Neuronal stem cell (in vitro differentiated cells): ENCODE measurements around the gene TSSC4.

Experiments
- DNase-seq: peaks from one replicate; pipeline ENCODE4 v3.0.0-alpha.2; 2013; ENCODE audit warnings: low spot score
- H2AFZ ChIP-seq: one replicate; pipeline ENCODE4 v1.6.1; 2013; ENCODE audit warnings: mild to moderate bottlenecking, low read length, inconsistent platforms
- H2AK5ac ChIP-seq: 2 replicates; pipeline ENCODE4 v1.6.1; 2013; ENCODE audit warnings: low read depth, mild to moderate bottlenecking, inconsistent platforms, low read length, moderate library complexity, mixed read lengths
- H2BK120ac ChIP-seq: 2 replicates; pipeline ENCODE4 v1.6.1; 2013; ENCODE audit warnings: low read depth, mild to moderate bottlenecking, inconsistent platforms, low read length, moderate library complexity, mixed read lengths
- H2BK12ac ChIP-seq: one replicate; pipeline ENCODE4 v1.6.1; 2013; ENCODE audit warnings: low read length, inconsistent platforms
- H2BK15ac ChIP-seq: 2 replicates; pipeline ENCODE4 v1.6.1; 2013; ENCODE audit warnings: mild to moderate bottlenecking, low read length, inconsistent platforms, mixed read lengths
- H2BK5ac ChIP-seq: one replicate; pipeline ENCODE4 v1.6.1; 2013; ENCODE audit warnings: inconsistent platforms, mild to moderate bottlenecking, low read length, moderate library complexity
- H3K14ac ChIP-seq: one replicate; pipeline ENCODE4 v1.6.1; 2013; ENCODE audit warnings: low read length, inconsistent platforms
- H3K18ac ChIP-seq: 2 replicates; pipeline ENCODE4 v1.6.1; 2013; ENCODE audit warnings: low read length, inconsistent platforms
- H3K23ac ChIP-seq: 2 replicates; pipeline ENCODE4 v1.6.1; 2013; ENCODE audit warnings: low read depth, mild to moderate bottlenecking, mixed read lengths, low read length, inconsistent platforms; ENCODE audit not compliant: poor library complexity
- H3K27ac ChIP-seq: replicated peaks from 3 replicates; pipeline ENCODE4 v1.5.1; 2013; ENCODE audit warnings: low read length, inconsistent platforms
- H3K27me3 ChIP-seq, 3 experiments: 2 replicates each; pipeline ENCODE4 v1.6.1; 2013; ENCODE audit warnings: low read length in 3 of 3, mild to moderate bottlenecking in 2 of 3, inconsistent platforms in 1 of 3, low read depth in 1 of 3, mixed read lengths in 1 of 3, moderate library complexity in 1 of 3; ENCODE audit not compliant: control insufficient read depth in 3 of 3, insufficient read depth in 3 of 3
- H3K36me3 ChIP-seq, 2 donors: replicated peaks in 1 of 2; 2 replicates each; pipeline ENCODE4 v1.6.1; 2013; ENCODE audit warnings: low read length in 2 of 2; ENCODE audit not compliant: control insufficient read depth in 2 of 2, insufficient read depth in 2 of 2
- H3K4ac ChIP-seq: 2 replicates; pipeline ENCODE4 v1.6.1; 2013; ENCODE audit warnings: inconsistent platforms, mild to moderate bottlenecking, low read length, moderate library complexity
- H3K4me1 ChIP-seq, 2 donors: 1 replicate in 1 of 2; 2 replicates in 1 of 2; pipeline ENCODE4 v1.6.1; 2013; ENCODE audit warnings: low read length in 2 of 2, low read depth in 1 of 2; ENCODE audit not compliant: control insufficient read depth in 2 of 2, insufficient read depth in 1 of 2
- H3K4me2 ChIP-seq: one replicate; pipeline ENCODE4 v1.6.1; 2013; ENCODE audit warnings: mild to moderate bottlenecking, low read length, inconsistent platforms; ENCODE audit not compliant: insufficient read depth, poor library complexity, severe bottlenecking
- H3K4me3 ChIP-seq, 2 donors: 2 replicates each; pipeline ENCODE4 v1.5.1; 2013; ENCODE audit warnings: low read length in 2 of 2, mild to moderate bottlenecking in 2 of 2, inconsistent platforms in 1 of 2, moderate library complexity in 1 of 2
- H3K79me1 ChIP-seq: one replicate; pipeline ENCODE4 v1.6.1; 2013; ENCODE audit warnings: low read depth, mild to moderate bottlenecking, inconsistent platforms, low read length, moderate library complexity
- H3K9ac ChIP-seq: one replicate; pipeline ENCODE4 v1.6.1; 2013; ENCODE audit warnings: mild to moderate bottlenecking, low read depth, low read length, inconsistent platforms; ENCODE audit not compliant: poor library complexity
- H3K9me3 ChIP-seq, 2 donors: replicated peaks in 1 of 2; 2 replicates each; pipeline versions ENCODE3 to v1.6.1; 2013; ENCODE audit warnings: low read length in 2 of 2, mild to moderate bottlenecking in 2 of 2, inconsistent platforms in 1 of 2, low read depth in 1 of 2, mixed read lengths in 1 of 2, moderate library complexity in 1 of 2; ENCODE audit not compliant: control insufficient read depth in 2 of 2, insufficient read depth in 1 of 2
- H4K8ac ChIP-seq: one replicate; pipeline ENCODE4 v1.6.1; 2013; ENCODE audit warnings: low read depth, mild to moderate bottlenecking, inconsistent platforms, low read length, moderate library complexity
- H4K91ac ChIP-seq: one replicate; pipeline ENCODE4 v1.6.1; 2013; ENCODE audit warnings: low read length, low read depth, mild to moderate bottlenecking, inconsistent platforms; ENCODE audit not compliant: poor library complexity
- WGBS, 2 donors: extraction: QIAGEN DNeasy Blood & Tissue Kit; methylation state at CpG; one replicate each; pipeline ENCODE4 v1.1.7; 2013; ENCODE audit warnings: missing lambda C conversion rate in 2 of 2, mixed read lengths in 1 of 2; ENCODE audit not compliant: insufficient read length in 2 of 2, insufficient replicate concordance in 1 of 2; ENCODE audit errors: extremely low coverage in 2 of 2; 5-methylcytosine and 5-hydroxymethylcytosine counted together

TSSC4 gene

GRCh38 chr11:2447253-2447950 is 46.9 kb downstream of the TSSC4 start:
- no peak overlapping the region for H2BK15ac ChIP-seq
- H3K27ac ChIP-seq: no peak overlapping the region
- no peak overlapping the region for H3K4ac ChIP-seq
- no peaks in the 10 kb centered on the region for H3K79me1 ChIP-seq
- no peak for DNase-seq
- H3K14ac ChIP-seq: peak overlapping the region; percentile 8
- H3K18ac ChIP-seq: no peak overlapping the region
- H2BK12ac ChIP-seq: no peak overlapping the region
- peaks cover 0 to 2% of the 10 kb centered on the region in 2 donors for H3K4me1 ChIP-seq
- H3K9ac ChIP-seq: peak overlapping the region; percentile 60
- peak overlapping the region; percentile 68 for H2AK5ac ChIP-seq
- WGBS, 2 donors: no CpG with 5 or more reads among the region's 12 CpGs
- no peak overlapping the region for H4K8ac ChIP-seq
- H4K91ac ChIP-seq: peak overlapping the region; percentile 12
- H3K4me3 ChIP-seq: no peak overlapping the region
- H3K4me2 ChIP-seq: no peak overlapping the region
- H2BK120ac ChIP-seq: no peak overlapping the region
- H3K36me3 ChIP-seq: no peaks in the 10 kb centered on the region
- H2AFZ ChIP-seq: no peak overlapping the region
- no peak overlapping the region for H3K23ac ChIP-seq
- no peak overlapping the region for H2BK5ac ChIP-seq
- peaks cover 3 to 10% of the 10 kb centered on the region in 2 donors for H3K9me3 ChIP-seq
- H3K27me3 ChIP-seq: peaks cover 18 to 89% (median 48%) of the 10 kb centered on the region in 3 experiments

GRCh38 chr11:2447951-2448650 is 47.6 kb downstream of the TSSC4 start:
- peak overlapping the region; percentile 94 for H2AK5ac ChIP-seq
- no peaks in the 10 kb centered on the region for H3K36me3 ChIP-seq
- H3K9ac ChIP-seq: no peak overlapping the region
- peaks cover 3 to 4% of the 10 kb centered on the region in 2 donors for H3K9me3 ChIP-seq
- H3K18ac ChIP-seq: peak overlapping the region; percentile 19
- H3K4me3 ChIP-seq: no peak overlapping the region
- H4K91ac ChIP-seq: peak overlapping the region; percentile 12
- peaks cover 17 to 84% (median 44%) of the 10 kb centered on the region in 3 experiments for H3K27me3 ChIP-seq
- no peaks in the 10 kb centered on the region for H3K79me1 ChIP-seq
- H4K8ac ChIP-seq: no peak overlapping the region
- peaks cover 0 to 2% of the 10 kb centered on the region in 2 donors for H3K4me1 ChIP-seq
- H3K14ac ChIP-seq: peak overlapping the region; percentile 8
- no peak overlapping the region for H2AFZ ChIP-seq
- H3K27ac ChIP-seq: no peak overlapping the region
- H2BK5ac ChIP-seq: no peak overlapping the region
- no peak for DNase-seq
- H3K23ac ChIP-seq: no peak overlapping the region
- no peak overlapping the region for H2BK120ac ChIP-seq
- no CpG with 5 or more reads among the region's 10 CpGs for WGBS, 2 donors
- no peak overlapping the region for H3K4me2 ChIP-seq
- H2BK12ac ChIP-seq: peak overlapping the region; percentile 63
- no peak overlapping the region for H3K4ac ChIP-seq
- no peak overlapping the region for H2BK15ac ChIP-seq

GRCh38 chr11:2448661-2449547 is 48.4 kb downstream of the TSSC4 start:
- no peak overlapping the region for H3K4ac ChIP-seq
- H4K91ac ChIP-seq: no peak overlapping the region
- H3K14ac ChIP-seq: peak overlapping the region; percentile 49
- no peak overlapping the region for H2AFZ ChIP-seq
- H3K9me3 ChIP-seq: no peaks in the 10 kb centered on the region
- H3K4me1 ChIP-seq: peaks cover 0 to 2% of the 10 kb centered on the region in 2 donors
- peak overlapping the region; percentile 94 for H2AK5ac ChIP-seq
- peak overlapping the region; percentile 80 for H3K23ac ChIP-seq
- H2BK5ac ChIP-seq: peak overlapping the region; percentile 75
- no peak overlapping the region for H3K4me3 ChIP-seq
- no peaks in the 10 kb centered on the region for H3K36me3 ChIP-seq
- H3K9ac ChIP-seq: peak overlapping the region; percentile 44
- H3K4me2 ChIP-seq: no peak overlapping the region
- peaks cover 14 to 76% (median 36%) of the 10 kb centered on the region in 3 experiments for H3K27me3 ChIP-seq
- H2BK120ac ChIP-seq: no peak overlapping the region
- no peak for DNase-seq
- no CpG with 5 or more reads among the region's 21 CpGs for WGBS, 2 donors
- H2BK15ac ChIP-seq: peak overlapping the region; percentile 64
- H3K79me1 ChIP-seq: no peaks in the 10 kb centered on the region
- H4K8ac ChIP-seq: no peak overlapping the region
- H3K18ac ChIP-seq: peak overlapping the region; percentile 48
- H3K27ac ChIP-seq: no peak overlapping the region
- no peak overlapping the region for H2BK12ac ChIP-seq
